NCI-H1417 (cell line): Measurements from ENCODE around the gene FGGY.
A peak's percentile ranks its signal among the peaks of the same experiment; 100 is the strongest.

Experiments
- DNase-seq, 3 experiments: peaks; one replicate each; lab custom pipeline; 2025; lab: John Stamatoyannopoulos, UW

FGGY gene

GRCh38 chr1:59384443-59384842 is 87.5 kb downstream of the FGGY start:
- peak in 1 of 3 experiments; percentile 57 for DNase-seq

- no peak for DNase-seq
Observed at GRCh38 chr1:59388191-59388590, 91.3 kb downstream of the FGGY start.

GRCh38 chr1:59389847-59390246 is 93.0 kb downstream of the FGGY start:
- no peak for DNase-seq

DNA sequence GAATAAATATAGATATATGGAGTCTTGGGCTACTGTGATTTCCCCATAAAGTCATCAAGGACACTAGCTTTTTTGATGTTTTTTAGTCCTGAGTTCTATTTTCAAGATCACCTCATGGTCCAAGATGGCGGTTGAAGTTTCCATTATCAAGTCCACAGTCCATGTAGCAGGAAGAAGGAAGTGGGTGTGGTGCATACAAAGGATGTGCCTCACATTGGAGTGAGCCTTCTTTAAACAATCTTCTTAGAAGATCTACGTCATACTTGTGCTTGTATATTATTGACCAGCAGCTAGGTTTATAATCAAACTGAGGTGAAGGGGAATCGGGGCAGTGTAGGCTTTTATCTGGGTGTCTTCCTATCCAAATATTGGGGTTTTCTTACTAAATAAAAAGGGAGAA is 93.4 kb downstream of the FGGY start:
- DNase-seq: no peak

DNA sequence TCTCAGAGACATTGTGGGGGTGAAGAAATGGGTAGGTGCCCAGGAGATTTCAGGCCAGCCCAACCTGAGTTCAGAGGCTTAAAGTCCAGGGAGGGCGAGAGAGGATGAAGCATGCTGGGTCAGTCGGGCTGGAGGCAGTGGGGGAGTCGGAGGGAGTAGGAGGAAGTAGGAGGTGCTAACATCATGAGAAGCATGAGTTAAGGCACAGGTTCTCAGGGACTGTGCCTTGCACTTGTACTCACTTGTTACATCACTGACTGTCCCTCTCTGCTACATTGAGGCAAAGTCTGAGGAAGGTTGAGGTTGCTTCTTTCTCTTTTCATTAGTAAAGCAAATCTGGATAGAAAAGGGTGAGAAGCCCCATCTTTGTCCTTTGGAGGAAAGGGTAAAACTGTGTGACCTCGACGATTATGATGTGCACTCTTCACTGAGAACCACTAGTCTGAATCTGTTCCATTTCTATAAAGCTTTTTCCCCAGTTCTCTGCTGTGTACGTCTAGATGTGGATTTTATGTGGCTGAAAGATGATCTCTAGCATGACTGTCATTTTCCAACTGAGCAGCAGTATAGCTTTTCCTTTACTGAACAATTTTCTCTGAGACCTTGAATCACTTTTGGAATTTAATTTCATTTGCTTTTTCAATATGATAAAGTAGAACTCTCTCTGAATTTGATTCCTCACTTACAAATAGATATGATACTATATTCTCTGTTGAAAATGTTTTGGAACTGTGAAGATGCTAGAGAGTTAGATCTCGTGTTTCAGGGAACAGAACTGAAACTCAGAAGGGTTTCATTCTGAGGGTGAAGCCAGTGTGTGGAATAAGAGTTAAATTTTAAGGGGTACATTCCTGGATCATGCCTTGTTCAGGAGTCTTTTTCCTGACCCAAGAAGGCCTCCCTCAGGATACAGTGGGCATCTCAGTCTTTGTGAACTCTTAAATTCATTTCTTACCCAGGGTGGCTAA is 94.6 kb downstream of the FGGY start:
- no peak for DNase-seq

GRCh38 chr1:59393211-59394180 is 96.6 kb downstream of the FGGY start:
- DNase-seq: peak; percentile 43 to 90 (median 78)

DNA sequence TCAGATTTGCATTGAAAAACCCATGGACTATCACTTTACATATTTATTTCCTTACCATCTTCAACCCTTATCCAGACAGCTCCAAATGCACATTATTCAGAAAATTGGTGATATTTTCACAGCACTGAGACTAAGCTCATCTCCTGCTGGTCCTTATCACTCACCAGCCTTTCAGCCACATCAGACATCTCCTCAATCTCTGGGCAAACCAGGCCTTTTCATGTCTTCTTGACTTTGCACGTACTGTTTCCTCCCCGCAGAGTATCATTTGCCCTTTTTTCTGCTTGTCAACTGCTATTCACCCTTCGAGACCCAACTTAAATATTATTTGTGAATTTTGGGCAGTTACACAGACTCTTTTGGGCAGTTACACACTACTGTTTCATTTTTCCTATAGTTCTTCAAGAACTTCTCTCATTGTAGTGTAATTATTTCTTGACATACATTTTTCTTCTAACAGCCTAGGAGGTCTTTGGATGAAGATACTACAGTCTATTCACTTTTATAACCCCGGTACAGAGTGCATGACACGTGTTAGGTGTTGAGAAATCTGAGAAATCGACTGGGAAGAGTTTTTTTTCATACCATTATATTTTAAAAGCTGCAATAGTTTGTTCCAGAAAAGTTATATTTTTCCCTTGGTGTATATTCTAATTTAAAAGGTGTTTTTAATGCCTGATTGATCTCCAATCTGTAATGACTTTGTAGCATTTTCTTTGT is 98.0 kb downstream of the FGGY start:
- no peak for DNase-seq

- DNase-seq: no peak
Observed at GRCh38 chr1:59396387-59396786, 99.5 kb downstream of the FGGY start.

- DNase-seq: no peak
Observed at GRCh38 chr1:59397139-59397858, 100.4 kb downstream of the FGGY start.

- DNase-seq: no peak
Observed at GRCh38 chr1:59399642-59400041, 102.7 kb downstream of the FGGY start.

GRCh38 chr1:59401581-59401980 is 104.7 kb downstream of the FGGY start:
- no peak for DNase-seq

DNA sequence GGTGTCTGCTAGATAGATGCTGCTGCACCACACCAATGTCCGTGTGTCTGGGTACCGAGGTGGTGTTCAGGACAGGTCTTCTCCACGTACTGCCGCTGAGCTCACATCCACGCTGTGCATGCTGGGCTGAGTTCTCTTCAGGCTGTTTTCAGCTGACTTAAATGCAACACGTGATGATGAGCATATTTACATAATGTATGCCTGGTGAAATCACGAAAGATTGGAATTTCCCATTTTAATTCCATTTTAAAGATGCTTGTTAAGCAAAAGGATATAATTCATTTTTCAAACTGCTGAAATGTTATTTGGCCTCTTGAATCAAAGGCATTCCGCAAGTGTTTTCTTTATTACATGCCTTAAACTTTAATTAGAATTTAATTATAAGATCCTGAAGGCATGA is 107.9 kb downstream of the FGGY start:
- DNase-seq: no peak

- no peak for DNase-seq
Observed at GRCh38 chr1:59406437-59407164, 109.7 kb downstream of the FGGY start.

- no peak for DNase-seq
Observed at GRCh38 chr1:59408608-59409240, 111.8 kb downstream of the FGGY start.

DNA sequence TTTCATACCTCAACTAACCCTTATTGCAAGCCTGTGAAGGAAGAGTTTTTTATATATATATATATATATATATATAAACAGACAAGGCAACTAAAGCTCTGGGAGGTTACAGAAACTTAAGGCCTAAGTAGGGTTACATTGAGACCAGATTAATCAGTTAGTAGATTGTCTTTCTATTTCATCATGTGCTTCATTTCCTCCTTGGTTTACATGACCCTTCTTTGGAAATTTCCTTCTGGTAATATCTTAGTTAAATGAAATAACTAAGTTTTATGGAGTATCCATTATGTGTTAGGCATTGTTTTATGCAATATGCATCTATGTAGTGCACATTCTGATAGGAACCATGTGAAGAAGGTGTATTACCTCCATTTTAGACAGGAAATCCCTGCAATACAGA is 112.7 kb downstream of the FGGY start:
- no peak for DNase-seq

DNA sequence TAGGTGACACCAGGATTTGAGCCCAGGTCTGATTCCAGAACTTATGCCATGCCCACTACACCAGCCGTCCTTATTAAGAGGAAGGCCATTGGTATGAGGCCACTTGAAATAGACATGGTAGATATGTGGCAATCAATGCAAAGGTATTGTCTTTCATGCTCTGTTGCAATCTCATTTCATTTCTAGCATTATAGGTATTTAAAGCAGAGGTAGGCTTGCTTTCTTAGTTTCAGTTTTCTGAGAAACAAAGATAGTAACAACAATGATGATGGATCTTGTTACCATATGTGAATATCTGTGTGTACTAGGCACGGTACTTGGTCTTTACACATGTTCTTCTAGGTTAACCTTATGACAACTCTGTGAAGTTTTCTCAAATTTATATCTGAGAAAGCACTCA is 113.1 kb downstream of the FGGY start:
- DNase-seq: no peak

- no peak for DNase-seq
Observed at GRCh38 chr1:59410457-59410856, 113.6 kb downstream of the FGGY start.

GRCh38 chr1:59411147-59411546 is 114.3 kb downstream of the FGGY start:
- DNase-seq: no peak

DNA sequence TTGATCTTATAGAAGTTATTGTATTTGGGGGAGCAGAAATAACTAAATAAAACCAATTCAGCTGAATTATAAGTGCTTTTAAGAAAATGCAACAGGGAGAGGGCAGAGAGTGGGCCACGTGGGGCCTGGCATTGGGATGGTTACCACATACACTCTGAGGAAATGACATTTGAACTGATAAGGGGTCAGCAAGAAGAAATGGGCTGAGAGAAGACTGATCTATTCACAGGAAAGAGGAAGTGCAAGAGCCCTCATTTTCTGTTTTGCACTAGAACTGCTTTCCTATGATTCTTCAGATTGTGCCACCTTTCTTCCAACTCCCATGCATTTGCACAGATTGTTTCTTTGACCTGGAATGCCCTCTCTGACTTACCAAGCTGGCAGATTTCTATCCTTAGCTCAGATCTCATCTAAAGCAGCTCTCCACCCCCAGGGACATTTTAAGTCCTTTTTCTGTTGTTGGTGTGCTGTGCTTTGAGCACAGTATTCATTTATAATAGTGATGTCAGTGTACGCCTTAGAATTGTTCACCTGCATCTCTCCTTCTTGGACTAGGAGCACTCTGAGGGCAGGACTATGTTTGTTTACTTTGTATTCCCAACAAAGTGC is 115.9 kb downstream of the FGGY start:
- no peak for DNase-seq

GRCh38 chr1:59413327-59413720 is 116.4 kb downstream of the FGGY start:
- no peak for DNase-seq
